Activated B cell treated with CpG ODN at 0.5 μM for 24 hours (primary cell): Measurements from ENCODE around the gene TM4SF18. TPM values are rescaled to one million over a fixed set of nuclear protein-coding genes. Genes with fewer than 3 reads are reported as not detected.

ENCODE experiments used
- ATAC-seq: fragments of 200-7000 bp; cut with Tn5 transposase; one replicate; pipeline ENCODE4 v1.10.0; 2021; ENCODE audit warnings: low read depth, mild to moderate bottlenecking, moderate library complexity
- CTCF ChIA-PET: fragments of 350-600 bp; sonication (Branson Sonifier 250); formaldehyde crosslinking; loops from one replicate; lab custom pipeline; 2021; ENCODE audit warnings: antibody characterized with exemption; lab: Charles Lee
- POLR2A ChIA-PET: fragments of 350-600 bp; sonication (Branson Sonifier 250); formaldehyde crosslinking; loops from one replicate; lab custom pipeline; 2021; ENCODE audit warnings: antibody characterized with exemption; lab: Charles Lee
- DNase-seq: peaks from one replicate; pipeline ENCODE4 v3.0.0; 2022
- H3K27ac Mint-ChIP-seq: one replicate; pipeline ENCODE4 v1.8.0; 2020; ENCODE audit warnings: mixed read lengths
- H3K27me3 Mint-ChIP-seq: one replicate; pipeline ENCODE4 v1.8.0; 2021; ENCODE audit warnings: mixed read lengths
- H3K36me3 Mint-ChIP-seq: one replicate; pipeline ENCODE4 v1.8.0; 2021; ENCODE audit warnings: low read depth, mixed read lengths
- H3K4me1 Mint-ChIP-seq: one replicate; pipeline ENCODE4 v1.8.0; 2021; ENCODE audit warnings: mixed read lengths
- H3K4me3 Mint-ChIP-seq: one replicate; pipeline ENCODE4 v1.8.0; 2020; ENCODE audit warnings: mild to moderate bottlenecking, mixed read lengths
- H3K9me3 Mint-ChIP-seq: one replicate; pipeline ENCODE4 v1.8.0; 2020; ENCODE audit warnings: mixed read lengths
- intact Hi-C: fragments of 100-400 bp; cut with micrococcal nuclease; formaldehyde crosslinking; loops from one replicate; pipeline ENCODE4 v1.15.1; 2024
- total RNA-seq: library from RNA; stranded (reverse); gene quantifications from 2 replicates; pipeline ENCODE4 v1.2.3, GENCODE V29; 2022
- TF ChIP-seq, protein P1 (sequence below): fragments of 200-600 bp; IDR thresholded peaks from one replicate; pipeline ENCODE4 v1.8.0; 2022; ENCODE audit warnings: antibody characterized with exemption, mild to moderate bottlenecking

Gene TM4SF18
- total RNA-seq, 1 donor from 2014 or later, result not detected

DNA sequence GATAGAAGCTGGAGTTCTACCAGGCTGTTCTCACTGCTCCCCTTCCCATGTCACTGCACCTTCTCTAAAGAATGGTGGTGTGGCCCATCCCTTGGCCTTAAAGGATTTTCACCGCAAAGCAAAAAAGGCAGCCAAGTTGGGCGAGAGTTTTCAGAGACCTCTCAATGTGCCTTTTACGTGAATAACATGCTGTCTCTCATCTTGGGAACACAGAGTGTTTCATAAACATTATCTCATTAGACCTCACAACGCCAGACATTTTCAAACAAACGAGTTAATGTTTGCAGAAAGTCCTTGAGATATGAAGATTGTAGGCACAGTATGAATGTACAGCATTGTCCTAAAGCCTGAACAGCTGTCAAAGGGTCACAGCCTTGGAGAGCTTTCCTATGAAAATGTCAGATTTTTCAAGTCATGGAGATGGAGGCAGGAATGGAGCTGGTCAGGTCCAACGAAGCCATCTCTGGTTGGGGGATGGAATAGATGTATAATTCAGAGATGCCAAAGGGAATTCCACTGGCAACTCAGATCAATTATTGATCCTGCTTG, 22.7 kb upstream of the TM4SF18 start:
- TF ChIP-seq, protein P1, sequence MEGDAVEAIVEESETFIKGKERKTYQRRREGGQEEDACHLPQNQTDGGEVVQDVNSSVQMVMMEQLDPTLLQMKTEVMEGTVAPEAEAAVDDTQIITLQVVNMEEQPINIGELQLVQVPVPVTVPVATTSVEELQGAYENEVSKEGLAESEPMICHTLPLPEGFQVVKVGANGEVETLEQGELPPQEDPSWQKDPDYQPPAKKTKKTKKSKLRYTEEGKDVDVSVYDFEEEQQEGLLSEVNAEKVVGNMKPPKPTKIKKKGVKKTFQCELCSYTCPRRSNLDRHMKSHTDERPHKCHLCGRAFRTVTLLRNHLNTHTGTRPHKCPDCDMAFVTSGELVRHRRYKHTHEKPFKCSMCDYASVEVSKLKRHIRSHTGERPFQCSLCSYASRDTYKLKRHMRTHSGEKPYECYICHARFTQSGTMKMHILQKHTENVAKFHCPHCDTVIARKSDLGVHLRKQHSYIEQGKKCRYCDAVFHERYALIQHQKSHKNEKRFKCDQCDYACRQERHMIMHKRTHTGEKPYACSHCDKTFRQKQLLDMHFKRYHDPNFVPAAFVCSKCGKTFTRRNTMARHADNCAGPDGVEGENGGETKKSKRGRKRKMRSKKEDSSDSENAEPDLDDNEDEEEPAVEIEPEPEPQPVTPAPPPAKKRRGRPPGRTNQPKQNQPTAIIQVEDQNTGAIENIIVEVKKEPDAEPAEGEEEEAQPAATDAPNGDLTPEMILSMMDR, result no peak
- Mint-ChIP-seq H3K27ac (no peak overlapping the region), H3K27me3 (peaks cover 6% of the 10 kb centered on the region), H3K36me3 (no peaks in the 10 kb centered on the region), H3K9me3 (no peaks in the 10 kb centered on the region), H3K4me3 (no peak overlapping the region), H3K4me1 (no peaks in the 10 kb centered on the region)
- DNase-seq, result no peak
- ChIA-PET CTCF (no interaction called here), POLR2A (no interaction called here)
- intact Hi-C loops, result no loop called here
- no peak for ATAC-seq

DNA sequence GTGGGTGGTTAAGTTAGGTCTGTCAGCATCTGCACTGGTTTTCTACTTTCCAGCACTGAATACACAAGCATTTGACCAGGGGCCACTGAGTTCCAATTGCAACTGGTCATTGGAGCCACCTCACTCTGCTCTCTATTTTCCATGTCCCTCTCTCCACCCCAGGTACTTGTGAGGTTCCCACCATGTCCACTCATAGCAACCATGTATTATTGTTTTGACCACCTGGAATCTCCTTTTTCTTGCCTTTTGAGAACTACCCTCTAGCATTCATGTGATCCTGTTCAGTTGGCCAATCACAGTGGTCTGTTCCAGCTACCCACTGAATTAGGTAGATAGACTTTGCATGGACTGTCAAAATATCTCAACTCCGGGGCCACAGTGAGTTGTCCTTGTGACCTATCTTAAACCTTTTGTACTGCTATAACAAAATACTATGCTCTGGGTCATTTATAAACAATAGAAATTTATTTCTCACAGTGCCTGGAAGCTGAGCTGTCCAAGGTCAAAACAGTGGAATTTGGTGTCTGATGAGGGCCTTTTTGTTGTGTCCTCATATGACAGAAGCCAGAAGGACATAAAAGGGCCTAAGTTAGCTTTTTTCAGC, 20.2 kb upstream of the TM4SF18 start:
- H3K27ac Mint-ChIP-seq, result no peak overlapping the region
- CTCF ChIA-PET, result no interaction called here
- ATAC-seq (no peak), DNase-seq (no peak)
- no peak overlapping the region for H3K4me3 Mint-ChIP-seq
- POLR2A ChIA-PET, result no interaction called here
- no peaks in the 10 kb centered on the region for H3K4me1 Mint-ChIP-seq
- H3K27me3 Mint-ChIP-seq, result peaks cover 14% of the 10 kb centered on the region
- TF ChIP-seq, protein P1, result no peak
- intact Hi-C loops, result no loop called here
- no peaks in the 10 kb centered on the region for H3K36me3 Mint-ChIP-seq
- no peaks in the 10 kb centered on the region for H3K9me3 Mint-ChIP-seq

DNA sequence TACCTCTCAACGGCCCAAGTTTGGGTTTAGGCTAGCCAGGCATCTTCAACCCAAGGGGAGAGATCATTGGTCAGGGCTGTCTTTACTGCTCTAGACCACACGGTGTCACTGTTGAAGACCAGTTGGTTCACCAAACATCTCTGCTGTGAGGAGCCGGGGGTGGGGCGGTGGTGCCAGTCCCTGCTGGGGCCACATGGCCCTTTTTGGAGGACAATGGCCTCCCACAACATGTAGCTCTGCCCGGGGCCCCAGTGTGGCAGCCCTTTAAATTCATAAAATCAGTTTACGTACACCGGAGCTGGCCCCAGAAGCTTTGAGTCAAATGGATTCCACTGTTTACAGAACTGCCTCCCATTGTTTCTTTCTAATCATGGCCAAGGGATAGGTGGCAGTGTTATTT, 19.1 kb upstream of the TM4SF18 start:
- Mint-ChIP-seq H3K4me1 (no peaks in the 10 kb centered on the region), H3K9me3 (no peaks in the 10 kb centered on the region), H3K4me3 (no peak overlapping the region), H3K27ac (no peak overlapping the region), H3K27me3 (peaks cover 16% of the 10 kb centered on the region), H3K36me3 (no peaks in the 10 kb centered on the region)
- ChIA-PET POLR2A (no interaction called here), CTCF (no interaction called here)
- DNase-seq, result no peak
- TF ChIP-seq, protein P1, result no peak
- ATAC-seq, result peak; percentile 65
- intact Hi-C loops, result loop anchor here (1.0 kb wide), 1 partner anchor 128 kb away; no protein-coding TSS in a partner anchor

DNA sequence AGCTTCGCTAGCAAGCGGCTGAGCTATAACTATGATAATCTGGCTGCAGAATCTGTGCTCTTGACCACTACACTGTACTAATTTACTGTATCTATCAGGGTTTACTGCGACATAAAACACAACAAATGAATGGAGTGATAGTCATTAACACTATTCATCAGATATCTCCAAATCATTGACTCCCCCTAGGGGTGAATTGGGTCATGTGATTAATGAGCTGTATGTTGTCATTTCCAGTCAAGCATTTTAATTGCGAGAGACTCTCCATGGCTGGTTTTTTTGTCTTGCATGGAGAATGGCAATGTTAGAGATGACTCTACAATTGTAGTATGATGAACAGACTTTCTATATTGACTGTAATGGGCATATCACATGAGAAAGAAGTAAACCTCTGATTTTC, 10.5 kb upstream of the TM4SF18 start:
- Mint-ChIP-seq H3K27me3 (peaks cover 23% of the 10 kb centered on the region), H3K4me1 (no peaks in the 10 kb centered on the region), H3K4me3 (no peak overlapping the region), H3K9me3 (no peaks in the 10 kb centered on the region), H3K36me3 (no peaks in the 10 kb centered on the region), H3K27ac (no peak overlapping the region)
- POLR2A ChIA-PET, result no interaction called here
- DNase-seq (no peak), ATAC-seq (no peak)
- TF ChIP-seq, protein P1, result no peak
- CTCF ChIA-PET, result no interaction called here
- intact Hi-C loops, result no loop called here

DNA sequence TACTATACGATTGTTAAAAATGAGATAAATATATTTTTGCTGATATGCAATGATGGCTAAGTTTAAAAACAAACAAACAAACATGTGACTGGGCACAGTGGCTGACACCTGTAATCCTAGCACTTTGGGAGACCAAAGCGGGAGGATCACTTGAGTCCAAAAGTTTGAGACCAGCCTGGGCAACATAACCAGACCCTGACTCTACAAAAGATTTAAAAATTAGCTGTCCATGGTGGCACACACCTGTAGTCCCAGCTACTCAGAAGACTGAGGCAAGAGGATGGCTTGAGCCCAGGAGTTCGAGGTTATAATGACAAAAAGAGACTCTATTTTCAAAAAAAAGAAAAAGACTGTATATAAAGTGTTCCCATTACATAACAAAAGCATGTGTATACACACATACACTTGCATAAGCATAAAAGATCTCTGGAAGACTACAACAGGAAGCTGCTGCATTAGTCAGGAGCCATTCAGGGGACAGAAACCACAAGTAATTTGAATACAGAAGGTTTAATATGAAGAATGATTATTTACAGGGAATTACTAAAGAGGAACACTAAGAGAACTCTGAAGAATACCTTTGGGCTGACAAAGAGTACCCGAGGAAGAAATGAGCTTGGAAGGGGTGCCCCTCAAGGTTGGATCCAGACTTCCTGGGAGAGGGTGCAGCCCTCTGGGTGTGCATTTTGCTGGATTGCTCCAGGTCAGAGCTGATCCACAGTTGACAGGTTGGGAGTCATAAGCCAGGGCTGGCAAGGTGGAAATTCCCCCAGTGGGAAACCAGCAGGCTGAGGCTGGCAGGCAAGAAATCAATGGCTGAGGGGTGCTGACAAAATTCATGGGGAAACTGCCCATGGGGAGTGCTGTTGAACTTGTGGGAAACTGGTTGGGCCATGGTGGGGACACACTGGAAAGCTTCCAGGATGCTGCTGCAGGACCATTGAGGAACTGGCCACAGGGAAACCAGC, 9.3 kb upstream of the TM4SF18 start:
- ChIA-PET POLR2A (no interaction called here), CTCF (no interaction called here)
- Mint-ChIP-seq H3K27ac (no peak overlapping the region), H3K27me3 (peaks cover 21% of the 10 kb centered on the region), H3K4me3 (no peak overlapping the region), H3K36me3 (no peaks in the 10 kb centered on the region), H3K4me1 (no peaks in the 10 kb centered on the region), H3K9me3 (no peaks in the 10 kb centered on the region)
- TF ChIP-seq, protein P1, result no peak
- intact Hi-C loops, result no loop called here
- no peak for DNase-seq
- no peak for ATAC-seq
